ENCODE measurements around the gene PRKCA.
A peak's percentile ranks its signal among the peaks of the same experiment; 100 is the strongest.

PRKCA gene

DNA sequence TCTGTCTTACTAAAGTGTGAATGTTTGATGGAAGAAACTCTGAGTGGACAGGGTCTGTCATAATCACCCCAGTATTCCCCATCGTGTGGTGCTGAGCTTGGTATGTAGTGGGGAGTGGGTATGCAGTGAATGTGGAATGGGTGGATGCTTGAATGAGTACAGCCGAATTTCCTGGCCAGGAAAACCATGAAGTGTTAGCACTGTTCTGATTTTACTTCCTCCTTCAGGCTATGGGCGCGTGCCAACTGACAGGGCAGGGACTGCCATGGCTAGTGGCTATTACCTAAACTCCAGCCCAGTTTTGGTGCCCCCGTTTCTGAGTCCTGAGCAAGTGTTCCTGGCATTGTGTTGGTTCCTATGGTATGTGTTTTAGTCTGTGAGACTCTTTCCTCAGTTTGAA, 48.6 kb downstream of the PRKCA start:
- no peak for DNase-seq (ENCODE audit: low read depth)
- no peak overlapping the region for H3K4me3 ChIP-seq (replicated peaks; ENCODE audit: low read depth, low read length)
- TF ChIP-seq, protein P1, sequence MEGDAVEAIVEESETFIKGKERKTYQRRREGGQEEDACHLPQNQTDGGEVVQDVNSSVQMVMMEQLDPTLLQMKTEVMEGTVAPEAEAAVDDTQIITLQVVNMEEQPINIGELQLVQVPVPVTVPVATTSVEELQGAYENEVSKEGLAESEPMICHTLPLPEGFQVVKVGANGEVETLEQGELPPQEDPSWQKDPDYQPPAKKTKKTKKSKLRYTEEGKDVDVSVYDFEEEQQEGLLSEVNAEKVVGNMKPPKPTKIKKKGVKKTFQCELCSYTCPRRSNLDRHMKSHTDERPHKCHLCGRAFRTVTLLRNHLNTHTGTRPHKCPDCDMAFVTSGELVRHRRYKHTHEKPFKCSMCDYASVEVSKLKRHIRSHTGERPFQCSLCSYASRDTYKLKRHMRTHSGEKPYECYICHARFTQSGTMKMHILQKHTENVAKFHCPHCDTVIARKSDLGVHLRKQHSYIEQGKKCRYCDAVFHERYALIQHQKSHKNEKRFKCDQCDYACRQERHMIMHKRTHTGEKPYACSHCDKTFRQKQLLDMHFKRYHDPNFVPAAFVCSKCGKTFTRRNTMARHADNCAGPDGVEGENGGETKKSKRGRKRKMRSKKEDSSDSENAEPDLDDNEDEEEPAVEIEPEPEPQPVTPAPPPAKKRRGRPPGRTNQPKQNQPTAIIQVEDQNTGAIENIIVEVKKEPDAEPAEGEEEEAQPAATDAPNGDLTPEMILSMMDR (IDR thresholded peaks at IDR 0.05; ENCODE audit: low read length, missing control alignments), result no peak

DNA sequence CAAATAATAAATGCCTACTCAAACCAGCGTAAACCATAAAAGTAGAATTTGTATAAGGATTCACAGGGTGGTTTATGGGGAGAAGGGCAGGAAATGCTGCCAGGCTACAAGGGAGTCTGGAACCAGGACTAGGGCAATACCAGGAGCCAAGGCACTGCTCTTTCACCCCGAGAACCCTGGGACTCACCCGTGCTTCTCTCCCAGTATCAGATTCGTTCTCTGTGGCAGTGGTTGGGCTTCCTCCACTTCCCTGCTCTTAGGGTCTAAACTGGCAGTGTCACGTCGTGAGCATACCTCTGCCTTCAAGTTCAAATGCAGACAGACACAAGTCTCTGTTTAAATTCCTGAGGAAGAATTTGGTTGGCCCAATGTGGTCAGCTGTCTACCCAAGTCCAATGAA, 49.3 kb downstream of the PRKCA start:
- DNase-seq (ENCODE audit: low read depth), result no peak
- H3K4me3 ChIP-seq (replicated peaks; ENCODE audit: low read depth, low read length), result no peak overlapping the region
- TF ChIP-seq, protein P1 (IDR thresholded peaks at IDR 0.05; ENCODE audit: low read length, missing control alignments), result no peak

DNA sequence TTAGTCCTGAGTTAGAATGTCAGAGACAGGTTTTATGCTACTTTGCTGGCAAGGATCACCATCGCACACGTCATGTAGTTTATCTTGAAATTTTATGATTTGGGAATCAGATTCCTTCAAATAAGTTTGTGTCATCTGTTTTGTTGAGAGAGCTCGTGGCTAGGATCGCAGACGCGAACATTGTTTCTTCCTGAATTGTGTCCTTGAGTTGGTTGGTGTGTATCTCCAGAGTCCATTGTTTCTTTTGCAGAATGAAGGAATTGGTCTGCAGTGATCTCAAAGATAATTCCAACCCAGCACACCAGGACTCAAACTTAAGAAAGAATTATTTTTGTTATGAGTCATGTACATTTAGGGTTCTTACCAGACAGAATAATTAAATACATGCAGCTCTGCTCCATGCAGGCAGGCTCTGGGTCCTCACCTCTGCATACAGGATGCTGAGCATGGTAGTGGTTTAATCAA, 51.6 kb downstream of the PRKCA start:
- H3K4me3 ChIP-seq (replicated peaks; ENCODE audit: low read depth, low read length), result peak overlapping the region; percentile 19
- peak; percentile 69 for DNase-seq (ENCODE audit: low read depth)
- TF ChIP-seq, protein P1 (IDR thresholded peaks at IDR 0.05; ENCODE audit: low read length, missing control alignments), result no peak

GRCh38 chr17:66354472-66354871, 52.1 kb downstream of the PRKCA start:
- no peak overlapping the region for H3K4me3 ChIP-seq (replicated peaks; ENCODE audit: low read depth, low read length)
- TF ChIP-seq, protein P1 (IDR thresholded peaks at IDR 0.05; ENCODE audit: low read length, missing control alignments), result no peak
- DNase-seq (ENCODE audit: low read depth), result no peak

DNA sequence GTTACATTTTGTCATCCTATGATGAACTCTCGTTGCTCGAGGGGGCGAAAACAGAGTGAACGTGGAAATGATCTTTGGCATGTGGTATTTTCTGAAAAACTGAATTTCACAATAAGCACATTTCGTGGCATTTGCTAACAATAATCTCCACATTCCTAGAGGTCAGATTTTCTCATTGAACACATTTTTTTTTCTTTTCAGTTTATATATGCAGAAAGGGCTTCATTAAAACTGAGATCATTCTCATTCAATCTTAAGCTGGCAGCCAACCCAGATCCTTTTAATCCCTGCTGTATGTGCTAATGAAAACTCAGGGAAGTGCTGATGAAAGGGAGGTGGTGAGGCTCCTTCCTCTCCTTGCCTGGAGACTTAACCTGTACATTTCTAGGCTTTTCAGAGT, 52.6 kb downstream of the PRKCA start:
- DNase-seq (ENCODE audit: low read depth), result peak; percentile 70
- TF ChIP-seq, protein P1 (IDR thresholded peaks at IDR 0.05; ENCODE audit: low read length, missing control alignments), result no peak
- H3K4me3 ChIP-seq (replicated peaks; ENCODE audit: low read depth, low read length), result no peak overlapping the region

DNA sequence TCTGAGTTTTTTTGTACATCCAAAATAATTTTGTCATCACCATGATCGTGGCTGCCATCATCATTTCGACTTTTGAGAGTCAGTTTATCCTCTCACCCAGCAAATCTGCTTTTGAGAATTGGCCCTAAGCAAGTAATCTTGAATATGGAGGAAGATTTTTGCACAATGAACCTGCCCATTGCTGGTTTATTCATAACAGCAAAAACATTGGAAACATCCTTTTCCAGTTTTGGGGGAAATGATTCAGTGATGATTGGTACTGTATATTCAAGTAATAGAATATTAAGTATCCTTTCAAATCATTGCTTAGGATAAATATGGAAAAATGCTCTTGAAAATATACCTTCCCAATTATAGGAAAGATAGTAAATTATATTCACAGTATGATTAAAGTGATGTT, 53.1 kb downstream of the PRKCA start:
- TF ChIP-seq, protein P1 (IDR thresholded peaks at IDR 0.05; ENCODE audit: low read length, missing control alignments), result no peak
- H3K4me3 ChIP-seq (replicated peaks; ENCODE audit: low read depth, low read length), result no peak overlapping the region
- no peak for DNase-seq (ENCODE audit: low read depth)

GRCh38 chr17:66357037-66357436, 54.6 kb downstream of the PRKCA start:
- TF ChIP-seq, protein P1 (IDR thresholded peaks at IDR 0.05; ENCODE audit: low read length, missing control alignments), result no peak
- peak; percentile 33 for DNase-seq (ENCODE audit: low read depth)
- no peak overlapping the region for H3K4me3 ChIP-seq (replicated peaks; ENCODE audit: low read depth, low read length)
